Trophoblast cell (in vitro differentiated cells and primary cell): Measurements from ENCODE around the gene UBE2E2.
"Not testable (repeated sequence)": the region's sequence is repeated elsewhere in the genome, so short reads cannot be mapped to it uniquely, and the experiment has no call there.

Experiments
- DNase-seq, 2 donors: peaks; one replicate each; pipeline ENCODE4 v3.0.0-alpha.2; 2016
- H2AFZ ChIP-seq: 2 replicates; pipeline ENCODE4 v1.6.1; 2013; ENCODE audit warnings: low read length, moderate library complexity, mild to moderate bottlenecking; ENCODE audit not compliant: insufficient read depth, poor library complexity
- H2AK5ac ChIP-seq: 2 replicates; pipeline ENCODE4 v1.6.1; 2013; ENCODE audit warnings: mild to moderate bottlenecking, low read length
- H2BK120ac ChIP-seq: 2 replicates; pipeline ENCODE4 v1.6.1; 2013; ENCODE audit warnings: low read length, mild to moderate bottlenecking, moderate library complexity; ENCODE audit not compliant: insufficient read depth, poor library complexity
- H2BK12ac ChIP-seq: 2 replicates; pipeline ENCODE4 v1.6.1; 2013; ENCODE audit warnings: mild to moderate bottlenecking, low read length, moderate library complexity
- H2BK5ac ChIP-seq: 2 replicates; pipeline ENCODE4 v1.6.1; 2013; ENCODE audit warnings: low read length, low read depth, moderate library complexity, mild to moderate bottlenecking; ENCODE audit not compliant: poor library complexity
- H3K14ac ChIP-seq: 2 replicates; pipeline ENCODE4 v1.6.1; 2013; ENCODE audit warnings: mild to moderate bottlenecking, low read length
- H3K18ac ChIP-seq: 2 replicates; pipeline ENCODE4 v1.6.1; 2013; ENCODE audit warnings: mild to moderate bottlenecking, low read length
- H3K23ac ChIP-seq: 2 replicates; pipeline ENCODE4 v1.6.1; 2013; ENCODE audit warnings: low read length
- H3K27ac ChIP-seq: 2 replicates; pipeline ENCODE4 v1.5.1; 2013; ENCODE audit warnings: low read depth, mild to moderate bottlenecking, inconsistent platforms, low read length, moderate library complexity
- H3K27me3 ChIP-seq: 2 replicates; pipeline ENCODE4 v1.6.1; 2013; ENCODE audit warnings: inconsistent platforms, mild to moderate bottlenecking, low read length, moderate library complexity; ENCODE audit not compliant: insufficient read depth
- H3K36me3 ChIP-seq, 2 experiments: 1 replicate in 1 of 2; 2 replicates in 1 of 2; pipeline ENCODE4 v1.6.1; 2013; ENCODE audit warnings: low read length in 2 of 2, mild to moderate bottlenecking in 2 of 2, moderate library complexity in 1 of 2; ENCODE audit not compliant: insufficient read depth in 2 of 2, control insufficient read depth in 1 of 2
- H3K4ac ChIP-seq: 2 replicates; pipeline ENCODE4 v1.6.1; 2013; ENCODE audit warnings: low read depth, mild to moderate bottlenecking, low read length, moderate library complexity
- H3K4me1 ChIP-seq, 2 experiments: 1 replicate in 1 of 2; 2 replicates in 1 of 2; pipeline ENCODE4 v1.6.1; 2013; ENCODE audit warnings: low read length in 2 of 2, mild to moderate bottlenecking in 2 of 2, moderate library complexity in 1 of 2; ENCODE audit not compliant: insufficient read depth in 2 of 2, control insufficient read depth in 1 of 2
- H3K4me2 ChIP-seq: 2 replicates; pipeline ENCODE4 v1.6.1; 2013; ENCODE audit warnings: inconsistent platforms, mild to moderate bottlenecking, low read length, moderate library complexity
- H3K4me3 ChIP-seq: 2 replicates; pipeline ENCODE4 v1.5.1; 2013; ENCODE audit warnings: mild to moderate bottlenecking, low read depth, low read length, inconsistent platforms
- H3K79me1 ChIP-seq: one replicate; pipeline ENCODE4 v1.6.1; 2013; ENCODE audit warnings: low read length
- H3K79me2 ChIP-seq: 2 replicates; pipeline ENCODE4 v1.6.1; 2013; ENCODE audit warnings: low read length, mild to moderate bottlenecking; ENCODE audit not compliant: control insufficient read depth, insufficient read depth, poor library complexity
- H3K9ac ChIP-seq: 2 replicates; pipeline ENCODE4 v1.6.1; 2013; ENCODE audit warnings: mild to moderate bottlenecking, low read length
- H3K9me3 ChIP-seq: 2 replicates; pipeline ENCODE4 v1.6.1; 2013; ENCODE audit warnings: low read depth, mild to moderate bottlenecking, control low read depth, inconsistent platforms, low read length; ENCODE audit not compliant: insufficient read depth
- H4K12ac ChIP-seq: 2 replicates; pipeline ENCODE4 v1.6.1; 2013; ENCODE audit warnings: low read depth, mild to moderate bottlenecking, low read length, moderate library complexity
- H4K8ac ChIP-seq: 2 replicates; pipeline ENCODE4 v1.6.1; 2013; ENCODE audit warnings: low read depth, mild to moderate bottlenecking, low read length, moderate library complexity
- H4K91ac ChIP-seq: one replicate; pipeline ENCODE4 v1.6.1; 2013; ENCODE audit warnings: low read depth, mild to moderate bottlenecking, low read length, moderate library complexity
- WGBS: extraction: QIAGEN DNeasy Blood & Tissue Kit; methylation state at CpG from one replicate; pipeline ENCODE4 v1.1.7; 2013; ENCODE audit warnings: missing lambda C conversion rate; ENCODE audit not compliant: insufficient read length, insufficient coverage; ENCODE audit errors: extremely low coverage; 5-methylcytosine and 5-hydroxymethylcytosine counted together

The UBE2E2 gene

DNA sequence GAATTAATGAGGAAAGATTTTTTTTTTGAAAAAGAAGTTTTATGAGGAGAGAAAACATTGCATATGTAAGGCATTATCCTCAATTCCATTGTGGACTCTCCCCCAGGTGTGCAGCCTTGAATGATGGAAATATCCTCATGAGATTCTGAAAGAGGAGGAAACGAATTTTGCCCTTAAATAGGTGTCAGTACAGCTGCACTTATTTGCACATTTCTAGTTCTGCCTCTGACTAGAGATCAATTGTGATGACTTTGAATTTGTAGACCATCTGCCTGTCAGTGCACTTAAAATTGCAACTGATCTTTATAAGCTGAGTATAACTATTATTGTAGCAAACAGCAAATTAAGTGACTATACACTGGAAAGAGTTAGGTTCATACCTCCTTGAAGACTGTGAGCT lies 141.8 kb downstream of the UBE2E2 start:
- H3K27me3 ChIP-seq, result no peaks in the 10 kb centered on the region
- H3K23ac ChIP-seq, result no peak overlapping the region
- no peak overlapping the region for H2BK5ac ChIP-seq
- H3K36me3 ChIP-seq, result no peaks in the 10 kb centered on the region
- no peak overlapping the region for H3K9ac ChIP-seq
- no peaks in the 10 kb centered on the region for H3K79me2 ChIP-seq
- H3K27ac ChIP-seq, result no peak overlapping the region
- H3K18ac ChIP-seq, result no peak overlapping the region
- no peak overlapping the region for H4K12ac ChIP-seq
- no CpG with 5 or more reads among the region's 1 CpG for WGBS
- no peak overlapping the region for H4K91ac ChIP-seq
- no peaks in the 10 kb centered on the region for H3K4me1 ChIP-seq
- H2AK5ac ChIP-seq, result no peak overlapping the region
- DNase-seq, result no peak
- H2BK120ac ChIP-seq, result no peak overlapping the region
- H3K79me1 ChIP-seq, result no peaks in the 10 kb centered on the region
- no peak overlapping the region for H3K4ac ChIP-seq
- H2BK12ac ChIP-seq, result no peak overlapping the region
- no peak overlapping the region for H4K8ac ChIP-seq
- H3K4me2 ChIP-seq, result no peak overlapping the region
- no peak overlapping the region for H3K14ac ChIP-seq
- peaks cover 4% of the 10 kb centered on the region for H3K9me3 ChIP-seq
- no peak overlapping the region for H3K4me3 ChIP-seq
- H2AFZ ChIP-seq, result no peak overlapping the region

- not testable (repeated sequence) for H3K4me3 ChIP-seq, H3K23ac ChIP-seq, H3K9me3 ChIP-seq, H3K9ac ChIP-seq, H2BK12ac ChIP-seq, DNase-seq, H4K91ac ChIP-seq, H2AFZ ChIP-seq, H2BK120ac ChIP-seq, H3K79me2 ChIP-seq, H3K18ac ChIP-seq, H2AK5ac ChIP-seq, H4K8ac ChIP-seq, H3K36me3 ChIP-seq, H3K4ac ChIP-seq, H3K14ac ChIP-seq, H3K79me1 ChIP-seq, H3K27ac ChIP-seq, H4K12ac ChIP-seq, H3K4me2 ChIP-seq, H3K27me3 ChIP-seq, H2BK5ac ChIP-seq, H3K4me1 ChIP-seq
- WGBS, result no CpG with 5 or more reads among the region's 15 CpGs
These were observed 146.3 kb downstream of the UBE2E2 start for GRCh38 chr3:23349444-23349843.

DNA sequence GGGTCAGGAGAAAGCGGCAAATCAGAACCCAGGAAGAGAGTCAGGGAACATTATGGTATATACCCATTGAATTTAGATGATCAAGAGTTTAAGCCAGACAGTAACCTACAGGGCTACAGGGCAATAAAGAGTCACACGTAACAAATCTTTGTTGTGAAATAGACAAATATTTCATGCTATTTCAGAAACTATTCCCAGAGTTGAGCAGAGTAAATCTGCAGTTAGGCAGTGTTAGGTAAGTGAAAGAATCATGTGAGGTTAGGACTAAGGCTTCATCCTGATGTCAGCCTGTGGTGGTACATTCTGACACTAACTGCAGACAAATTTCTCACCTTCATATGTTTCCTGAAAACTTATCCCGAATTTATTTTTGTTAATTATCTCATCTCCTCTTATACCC lies 153.0 kb downstream of the UBE2E2 start:
- no CpG with 5 or more reads among the region's 3 CpGs for WGBS

GRCh38 chr3:23356923-23357322 lies 153.8 kb downstream of the UBE2E2 start:
- WGBS, result no CpG with 5 or more reads among the region's 3 CpGs
- Histone ChIP-seq H3K9me3 (no peaks in the 10 kb centered on the region), H3K18ac (no peak overlapping the region), H3K27ac (no peak overlapping the region), H4K12ac (no peak overlapping the region), H2AFZ (no peak overlapping the region), H3K4me3 (no peak overlapping the region), H2AK5ac (no peak overlapping the region), H3K79me2 (no peaks in the 10 kb centered on the region), H2BK12ac (no peak overlapping the region), H3K4ac (no peak overlapping the region), H3K4me2 (no peak overlapping the region), H3K23ac (no peak overlapping the region), H4K8ac (no peak overlapping the region), H3K9ac (no peak overlapping the region), H4K91ac (no peak overlapping the region), H3K14ac (no peak overlapping the region), H3K4me1 (no peaks in the 10 kb centered on the region), H3K27me3 (no peaks in the 10 kb centered on the region), H2BK120ac (no peak overlapping the region), H3K79me1 (no peaks in the 10 kb centered on the region), H2BK5ac (no peak overlapping the region), H3K36me3 (no peaks in the 10 kb centered on the region)
- no peak for DNase-seq

More for the DNA sequence above, 153.0 kb downstream of the UBE2E2 start:
- H3K79me2 ChIP-seq, result no peaks in the 10 kb centered on the region
- no peak overlapping the region for H3K18ac ChIP-seq
- H3K4me2 ChIP-seq, result no peak overlapping the region
- no peak overlapping the region for H3K4me3 ChIP-seq
- H3K9me3 ChIP-seq, result no peaks in the 10 kb centered on the region
- no peak overlapping the region for H2AFZ ChIP-seq
- no peak overlapping the region for H2BK12ac ChIP-seq
- no peak overlapping the region for H2BK5ac ChIP-seq
- no peak overlapping the region for H2AK5ac ChIP-seq
- no peak overlapping the region for H4K8ac ChIP-seq
- H4K12ac ChIP-seq, result no peak overlapping the region
- H3K27ac ChIP-seq, result no peak overlapping the region
- H3K9ac ChIP-seq, result no peak overlapping the region
- no peaks in the 10 kb centered on the region for H3K27me3 ChIP-seq
- DNase-seq, result peak in 1 of 2 donors; percentile 53
- no peaks in the 10 kb centered on the region for H3K4me1 ChIP-seq
- no peak overlapping the region for H3K14ac ChIP-seq
- no peak overlapping the region for H3K4ac ChIP-seq
- H3K36me3 ChIP-seq, result no peaks in the 10 kb centered on the region
- no peak overlapping the region for H3K23ac ChIP-seq
- H2BK120ac ChIP-seq, result no peak overlapping the region
- H4K91ac ChIP-seq, result no peak overlapping the region
- H3K79me1 ChIP-seq, result no peaks in the 10 kb centered on the region
